HepG2 (cell line): ENCODE data around the gene CAPS. TPM values are rescaled to one million over a fixed set of nuclear protein-coding genes. Genes with fewer than 3 reads are reported as not detected.

ENCODE experiments used
- FOXA3 ChIP-seq: IDR thresholded peaks from 2 replicates; pipeline ENCODE4 v1.6.1; 2016; ENCODE audit warnings: missing genetic modification reagents, missing compliant biosample characterization
- PLRG1 ChIP-seq: fragments of 450-650 bp; conservative IDR thresholded peaks from 2 replicates; pipeline ENCODE4 v1.6.1; 2016
- SMAD3 ChIP-seq: sonication (generic); formaldehyde crosslinking; IDR thresholded peaks from 2 replicates; pipeline ENCODE4 v1.4.0; 2020; ENCODE audit warnings: missing genetic modification reagents
- ZMYM3 ChIP-seq: sonication (generic); formaldehyde crosslinking; IDR thresholded peaks from 2 replicates; pipeline ENCODE4 v1.5.1; 2020; ENCODE audit warnings: mild to moderate bottlenecking, missing genetic modification reagents
- ZNF331 ChIP-seq: sonication (generic); formaldehyde crosslinking; IDR thresholded peaks from 2 replicates; pipeline ENCODE4 v1.4.0; 2020; ENCODE audit warnings: missing genetic modification reagents
- ZNF34 ChIP-seq: sonication (generic); formaldehyde crosslinking; IDR thresholded peaks from 2 replicates; pipeline ENCODE4 v1.4.0; 2020; ENCODE audit warnings: mild to moderate bottlenecking, missing genetic modification reagents, borderline replicate concordance
- ZNF773 ChIP-seq: sonication (generic); formaldehyde crosslinking; IDR thresholded peaks from 2 replicates; pipeline ENCODE4 v1.4.0; 2020; ENCODE audit warnings: missing genetic modification reagents, borderline replicate concordance
- polyA plus RNA-seq, 8 experiments: library from polyadenylated mRNA; depleted of rRNA in 3 of 8; stranded (reverse) in 7 of 8; unstranded in 1 of 8; fragments of >200 nt; fragmentation: Illumina TruSeq in 4 of 8; extraction: Trizol in 4 of 8; gene quantifications; 2 replicates each; pipeline versions ENCODE4 v1.2.1 to v1.2.3, GENCODE V29; 2011 to 2016; ENCODE audit warnings: low read depth in 4 of 8, missing spikeins in 1 of 8, mixed read lengths in 1 of 8; ENCODE audit not compliant: insufficient read depth in 1 of 8
- total RNA-seq, 5 experiments: library from RNA; depleted of rRNA; stranded (reverse); fragments of >200 nt; fragmentation: Illumina TruSeq; extraction: Trizol; gene quantifications; 2 replicates each; pipeline ENCODE4 v1.2.3, GENCODE V29; 2016; ENCODE audit warnings: low read depth in 1 of 5
- TF ChIP-seq, protein P1 (sequence below): sonication (generic); formaldehyde crosslinking; conservative IDR thresholded peaks from 2 replicates; pipeline ENCODE4 v1.4.0; 2020; ENCODE audit warnings: mild to moderate bottlenecking, missing genetic modification reagents, moderate library complexity
- TF ChIP-seq, protein P2 (sequence below): sonication (generic); formaldehyde crosslinking; conservative IDR thresholded peaks from 2 replicates; pipeline ENCODE4 v1.4.0; 2020; ENCODE audit warnings: missing genetic modification reagents
- TF ChIP-seq, protein P3 (sequence below): sonication (generic); formaldehyde crosslinking; IDR thresholded peaks from 2 replicates; pipeline ENCODE4 v1.4.0; 2020; ENCODE audit warnings: mild to moderate bottlenecking, missing genetic modification reagents
- TF ChIP-seq, protein P4 (sequence below): sonication (generic); formaldehyde crosslinking; IDR thresholded peaks from 2 replicates; pipeline ENCODE4 v1.4.0; 2020; ENCODE audit warnings: missing genetic modification reagents, mild to moderate bottlenecking, borderline replicate concordance
- TF ChIP-seq, protein P5 (sequence below): IDR thresholded peaks from 2 replicates; pipeline ENCODE4 v1.6.1; 2016; ENCODE audit warnings: control low read depth
- TF ChIP-seq, protein P6 (sequence below): IDR thresholded peaks from 2 replicates; pipeline ENCODE4 v1.6.1; 2016; ENCODE audit warnings: missing biosample characterization, missing genetic modification reagents, low read depth

CAPS gene
- total and polyA plus RNA-seq, 2 of the 13 experiments (the other 11 are each of a cell fraction or from before 2014, with no cell fraction given), result 3.1 TPM

DNA sequence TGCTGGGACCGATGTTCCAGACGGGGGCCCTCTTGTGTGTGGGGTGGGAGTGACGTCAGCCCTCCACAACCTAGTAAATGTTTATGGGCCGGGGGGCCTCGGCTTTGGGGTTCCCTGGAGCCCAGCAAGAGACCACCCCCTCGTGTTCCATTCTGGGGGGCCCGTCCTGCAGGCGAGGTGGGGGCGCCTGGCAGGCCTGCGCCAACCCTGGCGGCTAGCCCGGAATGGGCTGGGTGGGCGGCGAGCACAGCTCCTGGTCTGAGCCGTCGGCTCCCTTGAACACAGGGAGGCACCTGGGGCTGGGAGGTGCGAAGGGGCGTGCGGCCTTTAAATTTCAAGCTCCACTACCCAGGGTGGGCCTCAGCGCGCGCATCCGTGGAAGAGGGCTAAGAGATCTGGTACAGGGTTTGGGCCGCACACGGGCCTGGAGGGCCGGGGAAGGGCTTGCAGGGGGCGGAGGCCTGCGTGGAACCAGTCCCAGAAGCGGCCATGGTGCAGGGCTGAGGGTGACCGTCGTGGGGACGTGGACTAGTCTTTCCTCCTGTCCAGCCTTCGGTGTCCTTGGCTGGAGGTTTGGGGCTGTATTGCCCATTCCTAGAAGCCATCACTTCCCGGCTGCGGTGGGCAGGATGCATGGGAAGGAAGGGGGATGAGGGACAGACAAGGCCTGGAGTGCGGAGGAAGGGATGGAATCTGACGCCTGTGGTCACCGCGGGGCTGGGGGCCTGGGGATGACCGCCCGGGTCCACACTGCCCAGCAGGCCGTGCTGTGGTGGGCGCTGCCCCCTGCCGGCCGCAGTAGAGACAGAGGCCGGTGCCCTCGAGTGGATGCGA lies 21.9 kb upstream of the CAPS start (continued):
- TF ChIP-seq, protein P1, sequence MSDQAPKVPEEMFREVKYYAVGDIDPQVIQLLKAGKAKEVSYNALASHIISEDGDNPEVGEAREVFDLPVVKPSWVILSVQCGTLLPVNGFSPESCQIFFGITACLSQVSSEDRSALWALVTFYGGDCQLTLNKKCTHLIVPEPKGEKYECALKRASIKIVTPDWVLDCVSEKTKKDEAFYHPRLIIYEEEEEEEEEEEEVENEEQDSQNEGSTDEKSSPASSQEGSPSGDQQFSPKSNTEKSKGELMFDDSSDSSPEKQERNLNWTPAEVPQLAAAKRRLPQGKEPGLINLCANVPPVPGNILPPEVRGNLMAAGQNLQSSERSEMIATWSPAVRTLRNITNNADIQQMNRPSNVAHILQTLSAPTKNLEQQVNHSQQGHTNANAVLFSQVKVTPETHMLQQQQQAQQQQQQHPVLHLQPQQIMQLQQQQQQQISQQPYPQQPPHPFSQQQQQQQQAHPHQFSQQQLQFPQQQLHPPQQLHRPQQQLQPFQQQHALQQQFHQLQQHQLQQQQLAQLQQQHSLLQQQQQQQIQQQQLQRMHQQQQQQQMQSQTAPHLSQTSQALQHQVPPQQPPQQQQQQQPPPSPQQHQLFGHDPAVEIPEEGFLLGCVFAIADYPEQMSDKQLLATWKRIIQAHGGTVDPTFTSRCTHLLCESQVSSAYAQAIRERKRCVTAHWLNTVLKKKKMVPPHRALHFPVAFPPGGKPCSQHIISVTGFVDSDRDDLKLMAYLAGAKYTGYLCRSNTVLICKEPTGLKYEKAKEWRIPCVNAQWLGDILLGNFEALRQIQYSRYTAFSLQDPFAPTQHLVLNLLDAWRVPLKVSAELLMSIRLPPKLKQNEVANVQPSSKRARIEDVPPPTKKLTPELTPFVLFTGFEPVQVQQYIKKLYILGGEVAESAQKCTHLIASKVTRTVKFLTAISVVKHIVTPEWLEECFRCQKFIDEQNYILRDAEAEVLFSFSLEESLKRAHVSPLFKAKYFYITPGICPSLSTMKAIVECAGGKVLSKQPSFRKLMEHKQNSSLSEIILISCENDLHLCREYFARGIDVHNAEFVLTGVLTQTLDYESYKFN, result no peak
- TF ChIP-seq FOXA3 (CRISPR knock-in tag) (peak; percentile 45; the same call in 1 of the 2 replicates), ZNF331 (CRISPR knock-in tag) (peak; percentile 55; the same call in 1 of the 2 replicates), SMAD3 (CRISPR knock-in tag) (no peak), ZMYM3 (CRISPR knock-in tag) (no peak; the same call in 1 of the 2 replicates), ZNF34 (CRISPR knock-in tag) (peak; percentile 77; the same call in 1 of the 2 replicates), ZNF773 (CRISPR knock-in tag) (no peak), PLRG1 (no peak)
- TF ChIP-seq, protein P2, sequence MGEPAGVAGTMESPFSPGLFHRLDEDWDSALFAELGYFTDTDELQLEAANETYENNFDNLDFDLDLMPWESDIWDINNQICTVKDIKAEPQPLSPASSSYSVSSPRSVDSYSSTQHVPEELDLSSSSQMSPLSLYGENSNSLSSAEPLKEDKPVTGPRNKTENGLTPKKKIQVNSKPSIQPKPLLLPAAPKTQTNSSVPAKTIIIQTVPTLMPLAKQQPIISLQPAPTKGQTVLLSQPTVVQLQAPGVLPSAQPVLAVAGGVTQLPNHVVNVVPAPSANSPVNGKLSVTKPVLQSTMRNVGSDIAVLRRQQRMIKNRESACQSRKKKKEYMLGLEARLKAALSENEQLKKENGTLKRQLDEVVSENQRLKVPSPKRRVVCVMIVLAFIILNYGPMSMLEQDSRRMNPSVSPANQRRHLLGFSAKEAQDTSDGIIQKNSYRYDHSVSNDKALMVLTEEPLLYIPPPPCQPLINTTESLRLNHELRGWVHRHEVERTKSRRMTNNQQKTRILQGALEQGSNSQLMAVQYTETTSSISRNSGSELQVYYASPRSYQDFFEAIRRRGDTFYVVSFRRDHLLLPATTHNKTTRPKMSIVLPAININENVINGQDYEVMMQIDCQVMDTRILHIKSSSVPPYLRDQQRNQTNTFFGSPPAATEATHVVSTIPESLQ, result no peak
- TF ChIP-seq, protein P3, sequence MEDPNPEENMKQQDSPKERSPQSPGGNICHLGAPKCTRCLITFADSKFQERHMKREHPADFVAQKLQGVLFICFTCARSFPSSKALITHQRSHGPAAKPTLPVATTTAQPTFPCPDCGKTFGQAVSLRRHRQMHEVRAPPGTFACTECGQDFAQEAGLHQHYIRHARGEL, result 0 out of 2 replicates have a peak, but pooled peaks have one; percentile 16
- TF ChIP-seq, protein P4, sequence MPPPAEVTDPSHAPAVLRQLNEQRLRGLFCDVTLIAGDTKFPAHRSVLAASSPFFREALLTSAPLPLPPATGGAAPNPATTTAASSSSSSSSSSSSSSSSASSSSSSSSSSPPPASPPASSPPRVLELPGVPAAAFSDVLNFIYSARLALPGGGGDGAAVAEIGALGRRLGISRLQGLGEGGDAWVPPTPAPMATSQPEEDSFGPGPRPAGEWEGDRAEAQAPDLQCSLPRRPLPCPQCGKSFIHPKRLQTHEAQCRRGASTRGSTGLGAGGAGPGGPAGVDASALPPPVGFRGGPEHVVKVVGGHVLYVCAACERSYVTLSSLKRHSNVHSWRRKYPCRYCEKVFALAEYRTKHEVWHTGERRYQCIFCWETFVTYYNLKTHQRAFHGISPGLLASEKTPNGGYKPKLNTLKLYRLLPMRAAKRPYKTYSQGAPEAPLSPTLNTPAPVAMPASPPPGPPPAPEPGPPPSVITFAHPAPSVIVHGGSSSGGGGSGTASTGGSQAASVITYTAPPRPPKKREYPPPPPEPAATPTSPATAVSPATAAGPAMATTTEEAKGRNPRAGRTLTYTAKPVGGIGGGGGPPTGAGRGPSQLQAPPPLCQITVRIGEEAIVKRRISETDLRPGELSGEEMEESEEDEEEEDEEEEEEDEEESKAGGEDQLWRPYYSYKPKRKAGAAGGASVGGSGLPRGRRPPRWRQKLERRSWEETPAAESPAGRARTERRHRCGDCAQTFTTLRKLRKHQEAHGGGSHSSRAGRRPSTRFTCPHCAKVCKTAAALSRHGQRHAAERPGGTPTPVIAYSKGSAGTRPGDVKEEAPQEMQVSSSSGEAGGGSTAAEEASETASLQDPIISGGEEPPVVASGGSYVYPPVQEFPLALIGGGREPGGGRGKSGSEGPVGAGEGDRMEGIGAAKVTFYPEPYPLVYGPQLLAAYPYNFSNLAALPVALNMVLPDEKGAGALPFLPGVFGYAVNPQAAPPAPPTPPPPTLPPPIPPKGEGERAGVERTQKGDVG (CRISPR knock-in tag), result peak; percentile 66
- TF ChIP-seq, protein P5, sequence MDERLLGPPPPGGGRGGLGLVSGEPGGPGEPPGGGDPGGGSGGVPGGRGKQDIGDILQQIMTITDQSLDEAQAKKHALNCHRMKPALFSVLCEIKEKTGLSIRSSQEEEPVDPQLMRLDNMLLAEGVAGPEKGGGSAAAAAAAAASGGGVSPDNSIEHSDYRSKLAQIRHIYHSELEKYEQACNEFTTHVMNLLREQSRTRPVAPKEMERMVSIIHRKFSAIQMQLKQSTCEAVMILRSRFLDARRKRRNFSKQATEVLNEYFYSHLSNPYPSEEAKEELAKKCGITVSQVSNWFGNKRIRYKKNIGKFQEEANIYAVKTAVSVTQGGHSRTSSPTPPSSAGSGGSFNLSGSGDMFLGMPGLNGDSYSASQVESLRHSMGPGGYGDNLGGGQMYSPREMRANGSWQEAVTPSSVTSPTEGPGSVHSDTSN (CRISPR knock-in tag), result no peak
- TF ChIP-seq, protein P6, sequence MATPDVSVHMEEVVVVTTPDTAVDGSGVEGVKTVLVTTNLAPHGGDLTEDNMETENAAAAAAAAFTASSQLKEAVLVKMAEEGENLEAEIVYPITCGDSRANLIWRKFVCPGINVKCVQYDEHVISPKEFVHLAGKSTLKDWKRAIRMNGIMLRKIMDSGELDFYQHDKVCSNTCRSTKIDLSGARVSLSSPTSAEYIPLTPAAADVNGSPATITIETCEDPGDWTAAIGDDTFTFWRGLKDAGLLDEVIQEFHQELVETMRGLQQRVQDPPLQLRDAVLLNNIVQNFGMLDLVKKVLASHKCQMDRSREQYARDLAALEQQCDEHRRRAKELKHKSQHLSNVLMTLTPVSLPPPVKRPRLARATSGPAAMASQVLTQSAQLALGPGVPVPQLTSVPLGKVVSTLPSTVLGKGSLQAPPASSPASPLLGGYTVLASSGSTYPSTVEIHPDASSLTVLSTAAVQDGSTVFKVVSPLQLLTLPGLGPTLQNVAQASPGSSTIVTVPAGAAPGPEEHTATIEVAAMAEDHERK (CRISPR knock-in tag), result no peak
